A549 (cell line): ENCODE data around the gene CRYZL1.

Experiments used
- BHLHE40 ChIP-seq: IDR thresholded peaks from 2 replicates; pipeline ENCODE4 v1.6.1; 2012; ENCODE audit warnings: low read depth, low read length, inconsistent platforms
- CEBPB ChIP-seq, 2 experiments: fragments of >200 bp in 1 of 2; sonication (Bioruptor Twin) in 1 of 2; formaldehyde crosslinking in 1 of 2; IDR thresholded peaks; 2 replicates each; pipeline ENCODE4 v1.6.1; 2012 to 2016
- CTCF ChIP-seq: fragments of >200 bp; sonication (Bioruptor Twin); formaldehyde crosslinking; IDR thresholded peaks from 3 replicates; pipeline ENCODE4 v1.5.1; 2016
- EHMT2 ChIP-seq: fragments of 200-600 bp; sonication (generic); IDR thresholded peaks from 2 replicates; pipeline ENCODE4 v1.6.1; 2016; ENCODE audit warnings: antibody characterized with exemption, low read depth, mild to moderate bottlenecking, moderate library complexity
- ELK1 ChIP-seq: fragments of 150-350 bp; IDR thresholded peaks from 2 replicates; pipeline ENCODE4 v1.6.1; 2014; ENCODE audit warnings: low read depth, mild to moderate bottlenecking, low read length
- MAX ChIP-seq: IDR thresholded peaks from 2 replicates; pipeline ENCODE4 v1.6.1; 2012
- MAZ ChIP-seq: fragments of 150-350 bp; IDR thresholded peaks from 2 replicates; pipeline ENCODE4 v1.6.1; 2014; ENCODE audit warnings: antibody characterized with exemption, low read depth, low read length, borderline replicate concordance
- PBX3 ChIP-seq: IDR thresholded peaks from 2 replicates; pipeline ENCODE4 v1.6.1; 2012
- POLR2A ChIP-seq: IDR thresholded peaks from 2 replicates; pipeline ENCODE4 v1.6.1; 2012; ENCODE audit warnings: mild to moderate bottlenecking, low read length
- POLR2AphosphoS2 ChIP-seq: conservative IDR thresholded peaks from 2 replicates; pipeline ENCODE4 v1.6.1; 2012; ENCODE audit warnings: low read length, improper control_type of control experiment, inconsistent platforms
- REST ChIP-seq: fragments of 200-600 bp; sonication (generic); IDR thresholded peaks from 2 replicates; pipeline ENCODE4 v1.6.1; 2016; ENCODE audit warnings: antibody characterized with exemption, mild to moderate bottlenecking, moderate library complexity
- TP53 ChIP-seq: fragments of 250-450 bp; sonication (Bioruptor Pico); IDR thresholded peaks from 2 replicates; pipeline ENCODE4 v1.5.0; 2021; ENCODE audit warnings: mild to moderate bottlenecking, moderate library complexity
- ZFP36 ChIP-seq: fragments of 450-650 bp; IDR thresholded peaks from 2 replicates; pipeline ENCODE4 v1.6.1; 2014; ENCODE audit warnings: borderline replicate concordance; ENCODE audit not compliant: partially characterized antibody

GRCh38 chr21:33608559-33608958 lies 33.0 kb downstream of the CRYZL1 start:
- TF ChIP-seq MAZ (no peak), CEBPB (IDR thresholded peaks at IDR 0.05) (no peak), TP53 (CRISPR knock-in tag) (no peak), PBX3 (no peak), ZFP36 (no peak), POLR2AphosphoS2 (no peak), CTCF (no peak), REST (no peak), ELK1 (no peak), EHMT2 (no peak), BHLHE40 (no peak), MAX (no peak), POLR2A (no peak)
